DOHH2 (cell line): ENCODE measurements around the gene ZDHHC9.

ENCODE experiments used
- H3F3A ChIP-seq: fragments of 200-600 bp; sonication (generic), shearing (Covaris generic); 2 replicates; pipeline ENCODE4 v1.6.0; 2016; ENCODE audit warnings: antibody characterized with exemption, mild to moderate bottlenecking; ENCODE audit not compliant: control insufficient read depth, insufficient read depth
- H3K27ac ChIP-seq: fragments of 200-600 bp; sonication (generic); 2 replicates; pipeline ENCODE4 v1.5.1; 2014; ENCODE audit warnings: low read depth, mild to moderate bottlenecking, low read length, moderate library complexity
- H3K27me3 ChIP-seq: fragments of 200-600 bp; sonication (generic); 2 replicates; pipeline ENCODE4 v1.6.1; 2014; ENCODE audit warnings: mild to moderate bottlenecking, low read length, mixed read lengths; ENCODE audit not compliant: control insufficient read depth
- H3K36me3 ChIP-seq: fragments of 200-600 bp; sonication (generic); 2 replicates; pipeline ENCODE4 v1.6.1; 2014; ENCODE audit warnings: mild to moderate bottlenecking, low read length, moderate library complexity, mixed read lengths; ENCODE audit not compliant: control insufficient read depth
- H3K4me1 ChIP-seq: fragments of 200-600 bp; sonication (generic); 2 replicates; pipeline ENCODE4 v1.6.1; 2014; ENCODE audit warnings: mild to moderate bottlenecking, low read length, mixed read lengths; ENCODE audit not compliant: control insufficient read depth
- H3K4me2 ChIP-seq: fragments of 200-600 bp; sonication (generic); 2 replicates; pipeline ENCODE4 v1.6.0; 2014; ENCODE audit warnings: mild to moderate bottlenecking, low read length, moderate library complexity
- H3K4me3 ChIP-seq: fragments of 200-600 bp; sonication (generic); 2 replicates; pipeline ENCODE4 v1.5.1; 2014; ENCODE audit warnings: mild to moderate bottlenecking, low read length, mixed read lengths
- H3K79me2 ChIP-seq: fragments of 200-600 bp; sonication (generic); 2 replicates; pipeline ENCODE4 v1.6.1; 2014; ENCODE audit warnings: mild to moderate bottlenecking, low read length, mixed read lengths; ENCODE audit not compliant: control insufficient read depth
- H3K9me2 ChIP-seq: fragments of 200-600 bp; sonication (generic); replicated peaks from 2 replicates; pipeline ENCODE4 v1.6.1; 2014; ENCODE audit warnings: mild to moderate bottlenecking, low read length, mixed read lengths; ENCODE audit not compliant: control insufficient read depth
- H3K9me3 ChIP-seq: fragments of 200-600 bp; sonication (generic); 2 replicates; pipeline ENCODE4 v1.6.1; 2014; ENCODE audit warnings: antibody characterized with exemption, low read length, mixed read lengths; ENCODE audit not compliant: control insufficient read depth, insufficient read depth
- H4K20me1 ChIP-seq: fragments of 200-600 bp; sonication (generic); 2 replicates; pipeline ENCODE4 v1.6.0; 2014; ENCODE audit warnings: low read depth, mild to moderate bottlenecking, antibody characterized with exemption, low read length, moderate library complexity; ENCODE audit not compliant: control insufficient read depth, insufficient read depth
- CTCF ChIP-seq: fragments of 200-600 bp; sonication (generic); IDR thresholded peaks from one replicate; pipeline ENCODE4 v1.5.1; 2014; ENCODE audit warnings: antibody characterized with exemption, mild to moderate bottlenecking, low read depth, low read length; ENCODE audit not compliant: poor library complexity, severe bottlenecking
- EZH2phosphoT487 ChIP-seq: fragments of 200-600 bp; sonication (generic); IDR thresholded peaks from 2 replicates; pipeline ENCODE4 v1.6.1; 2017; ENCODE audit warnings: borderline replicate concordance, mild to moderate bottlenecking, antibody characterized with exemption, low read length, moderate library complexity, mixed read lengths

ZDHHC9 gene

GRCh38 chrX:129843459-129844306, at the start of gene ZDHHC9:
Gene ZDHHC9 (minus strand): TSS chrX:129843886. CDS start chrX:129841945, 1,941 bp downstream.
- peaks cover 8% of the 10 kb centered on the region for H3K36me3 ChIP-seq
- H3K4me3 ChIP-seq = peak within 1 kb of the TSS; percentile 90
- no peaks in the 10 kb centered on the region for H3K27me3 ChIP-seq
- no peaks in the 10 kb centered on the region for H3K9me3 ChIP-seq
- TF ChIP-seq CTCF (no peak), EZH2phosphoT487 (no peak)
- peaks cover 20% of the 10 kb centered on the region for H3K4me1 ChIP-seq
- peak within 1 kb of the TSS; percentile 84 for H3K4me2 ChIP-seq
- no peaks in the 10 kb centered on the region for H4K20me1 ChIP-seq
- no peaks in the 10 kb centered on the region for H3K9me2 ChIP-seq
- H3K79me2 ChIP-seq = peaks cover 15% of the 10 kb centered on the region
- no peak within 1 kb of the TSS for H3K27ac ChIP-seq
- no peaks in the 10 kb centered on the region for H3F3A ChIP-seq

DNA sequence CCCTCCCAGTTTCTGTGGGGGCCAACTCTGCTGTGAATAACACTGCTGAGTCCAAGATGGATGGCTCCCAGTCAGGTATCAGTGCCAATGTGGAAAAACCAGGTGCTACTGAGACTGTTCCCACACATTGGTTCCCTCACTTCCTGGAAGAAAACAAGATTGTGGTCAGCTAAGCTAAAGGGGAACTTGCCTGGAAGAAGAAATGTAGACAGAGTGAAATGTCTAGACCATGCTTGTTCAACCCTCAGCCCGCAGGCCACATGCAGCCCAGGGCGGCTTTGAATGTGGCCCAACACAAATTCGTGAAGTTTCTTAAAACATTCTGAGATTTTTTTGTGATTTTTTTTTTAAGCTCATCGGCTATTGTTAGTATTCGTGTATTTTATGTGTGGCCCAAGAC, 33.7 kb upstream of the ZDHHC9 start:
- Histone ChIP-seq H3K4me1 (no peaks in the 10 kb centered on the region), H3K9me3 (no peaks in the 10 kb centered on the region), H3K27ac (no peak overlapping the region), H3K4me2 (no peak overlapping the region), H3K27me3 (no peaks in the 10 kb centered on the region), H3K79me2 (no peaks in the 10 kb centered on the region), H3F3A (no peaks in the 10 kb centered on the region), H3K36me3 (no peaks in the 10 kb centered on the region), H3K4me3 (no peak overlapping the region), H3K9me2 (no peaks in the 10 kb centered on the region), H4K20me1 (no peaks in the 10 kb centered on the region)
- TF ChIP-seq CTCF (no peak), EZH2phosphoT487 (no peak)

GRCh38 chrX:129876771-129877305, 33.2 kb upstream of the ZDHHC9 start:
- Histone ChIP-seq H3K79me2 (no peaks in the 10 kb centered on the region), H3K4me2 (no peak overlapping the region), H3K4me3 (no peak overlapping the region), H3K9me2 (no peaks in the 10 kb centered on the region), H3K27me3 (no peaks in the 10 kb centered on the region), H3K9me3 (no peaks in the 10 kb centered on the region), H3K27ac (no peak overlapping the region), H3K4me1 (no peaks in the 10 kb centered on the region), H3K36me3 (no peaks in the 10 kb centered on the region), H4K20me1 (no peaks in the 10 kb centered on the region), H3F3A (no peaks in the 10 kb centered on the region)
- no peak for TF ChIP-seq EZH2phosphoT487
- TF ChIP-seq CTCF = no peak
